Measurements from ENCODE around the gene SH3BP1.

Gene SH3BP1

GRCh38 chr22:37616201-37617083, 23.0 kb upstream of the SH3BP1 start:
- DNase-seq: no peak

- no peak for DNase-seq
These were observed 22.0 kb upstream of the SH3BP1 start for GRCh38 chr22:37617431-37617830.

- no peak for DNase-seq
These were observed 21.3 kb upstream of the SH3BP1 start for GRCh38 chr22:37618072-37618656.

- DNase-seq: no peak
These were observed 20.8 kb upstream of the SH3BP1 start for GRCh38 chr22:37618674-37619073.

GRCh38 chr22:37619991-37620390, 19.5 kb upstream of the SH3BP1 start:
- no peak for DNase-seq

GRCh38 chr22:37621352-37621860, 18.1 kb upstream of the SH3BP1 start:
- DNase-seq: no peak

GRCh38 chr22:37623075-37624016, 16.1 kb upstream of the SH3BP1 start:
- DNase-seq: peak; percentile 37

GRCh38 chr22:37624017-37624365, 15.5 kb upstream of the SH3BP1 start:
- no peak for DNase-seq

- DNase-seq: no peak
These were observed 14.6 kb upstream of the SH3BP1 start for GRCh38 chr22:37624876-37625275.

GRCh38 chr22:37625737-37626136, 13.7 kb upstream of the SH3BP1 start:
- no peak for DNase-seq

GRCh38 chr22:37626144-37626543, 13.3 kb upstream of the SH3BP1 start:
- DNase-seq: no peak

GRCh38 chr22:37626556-37627075, 12.9 kb upstream of the SH3BP1 start:
- DNase-seq: no peak

- peak; percentile 58 for DNase-seq
These were observed 12.3 kb upstream of the SH3BP1 start for GRCh38 chr22:37627121-37627520.

- peak; percentile 74 for DNase-seq
These were observed 11.9 kb upstream of the SH3BP1 start for GRCh38 chr22:37627545-37627944.

- DNase-seq: no peak
These were observed 10.6 kb upstream of the SH3BP1 start for GRCh38 chr22:37628830-37629229.

- DNase-seq: no peak
These were observed 9.5 kb upstream of the SH3BP1 start for GRCh38 chr22:37629928-37630327.

- DNase-seq: no peak
These were observed 8.5 kb upstream of the SH3BP1 start for GRCh38 chr22:37630839-37631435.

- no peak for DNase-seq
These were observed 7.9 kb upstream of the SH3BP1 start for GRCh38 chr22:37631448-37632173.

GRCh38 chr22:37632174-37633088, 7.0 kb upstream of the SH3BP1 start:
- DNase-seq: no peak

GRCh38 chr22:37633089-37633624, 6.3 kb upstream of the SH3BP1 start:
- no peak for DNase-seq
